K562 (cell line): ENCODE data around the gene KLHDC10. TPM values are rescaled to one million over a fixed set of nuclear protein-coding genes. Genes with fewer than 3 reads are reported as not detected.

Source experiments
- ARID1B ChIP-seq: fragments of 450-650 bp; IDR thresholded peaks from 2 replicates; pipeline ENCODE4 v1.6.1; 2016; ENCODE audit warnings: antibody characterized with exemption, mild to moderate bottlenecking, inconsistent platforms
- CREB1 ChIP-seq, 2 experiments: sonication (generic) in 1 of 2; formaldehyde crosslinking in 1 of 2; IDR thresholded peaks; 2 replicates each; pipeline versions ENCODE4 v1.6.1 to v1.8.0; 2012 to 2022; ENCODE audit warnings: inconsistent platforms in 1 of 2, mild to moderate bottlenecking in 1 of 2, missing genetic modification reagents in 1 of 2, moderate library complexity in 1 of 2
- ELF1 ChIP-seq: fragments of 200-800 bp; sonication (Bioruptor generic); IDR thresholded peaks from 2 replicates; pipeline ENCODE4 v1.6.1; 2016; ENCODE audit warnings: missing genetic modification characterization, missing compliant biosample characterization
- HSF4 ChIP-seq: fragments of 250-450 bp; sonication (Bioruptor Pico); IDR thresholded peaks from 2 replicates; pipeline ENCODE4 v2.1.2; 2022; ENCODE audit warnings: mild to moderate bottlenecking, moderate library complexity, borderline replicate concordance
- L3MBTL2 ChIP-seq: fragments of 450-650 bp; IDR thresholded peaks from 2 replicates; pipeline ENCODE4 v1.6.1; 2016; ENCODE audit warnings: mild to moderate bottlenecking, moderate library complexity
- LCOR ChIP-seq: sonication (generic); formaldehyde crosslinking; IDR thresholded peaks from 2 replicates; pipeline ENCODE4 v1.8.0; 2022; ENCODE audit warnings: mild to moderate bottlenecking, missing genetic modification reagents
- LEF1 ChIP-seq: fragments of 450-650 bp; IDR thresholded peaks from 2 replicates; pipeline ENCODE4 v1.6.1; 2016; ENCODE audit warnings: mild to moderate bottlenecking
- MAZ ChIP-seq, 2 experiments: fragments of 450-650 bp in 1 of 2; sonication (generic) in 1 of 2; formaldehyde crosslinking; IDR thresholded peaks in 1 of 2; conservative IDR thresholded peaks in 1 of 2; 2 replicates each; pipeline versions ENCODE4 v1.4.0 to v1.5.0; 2020; ENCODE audit warnings: mild to moderate bottlenecking in 1 of 2, missing genetic modification reagents in 1 of 2
- MYNN ChIP-seq, 2 experiments: sonication (generic); formaldehyde crosslinking in 1 of 2; IDR thresholded peaks; 2 replicates each; pipeline versions ENCODE4 v1.5.0 to v1.6.1; 2016 to 2020; ENCODE audit warnings: antibody characterized with exemption in 1 of 2, missing genetic modification reagents in 1 of 2
- NEUROD1 ChIP-seq: fragments of 150-350 bp; IDR thresholded peaks from 2 replicates; pipeline ENCODE4 v1.6.1; 2014; ENCODE audit warnings: borderline replicate concordance, low read length, low read depth; ENCODE audit not compliant: partially characterized antibody
- NFIC ChIP-seq: fragments of 450-650 bp; IDR thresholded peaks from 2 replicates; pipeline ENCODE4 v1.6.1; 2017; ENCODE audit warnings: mild to moderate bottlenecking, inconsistent platforms
- NONO ChIP-seq, 2 experiments: fragments of 200-400 bp in 1 of 2; fragments of 450-650 bp in 1 of 2; formaldehyde crosslinking in 1 of 2; IDR thresholded peaks; 2 replicates each; pipeline ENCODE4 v1.6.1; 2017; ENCODE audit warnings: low read depth in 2 of 2, mild to moderate bottlenecking in 2 of 2, moderate library complexity in 2 of 2, low read length in 1 of 2
- POLR2G ChIP-seq: fragments of 200-400 bp; formaldehyde crosslinking; IDR thresholded peaks from 2 replicates; pipeline ENCODE4 v1.6.1; 2017; ENCODE audit warnings: low read depth, mild to moderate bottlenecking, antibody characterized with exemption, low read length, moderate library complexity
- PTRF ChIP-seq: fragments of 450-650 bp; IDR thresholded peaks from 2 replicates; pipeline ENCODE4 v1.6.1; 2016; ENCODE audit warnings: mild to moderate bottlenecking, missing genetic modification characterization, missing compliant biosample characterization
- RFX1 ChIP-seq: fragments of 450-650 bp; IDR thresholded peaks from 2 replicates; pipeline ENCODE4 v1.6.1; 2016; ENCODE audit warnings: mild to moderate bottlenecking, moderate library complexity
- SMAD1 ChIP-seq: fragments of 150-350 bp; IDR thresholded peaks from 2 replicates; pipeline ENCODE4 v1.6.1; 2014; ENCODE audit warnings: low read length, low read depth; ENCODE audit not compliant: partially characterized antibody
- ZNF232 ChIP-seq: sonication (generic); formaldehyde crosslinking; IDR thresholded peaks from 2 replicates; pipeline ENCODE4 v1.8.0; 2022; ENCODE audit warnings: mild to moderate bottlenecking, missing genetic modification reagents
- ZNF3 ChIP-seq: fragments of 250-450 bp; sonication (Bioruptor Pico); IDR thresholded peaks from 2 replicates; pipeline ENCODE4 v1.5.0; 2021; ENCODE audit warnings: mild to moderate bottlenecking, moderate library complexity
- ZNF395 ChIP-seq: fragments of 200-800 bp; sonication (Bioruptor generic); IDR thresholded peaks from 2 replicates; pipeline ENCODE4 v1.6.1; 2017; ENCODE audit warnings: missing genetic modification characterization, missing compliant biosample characterization
- ZNF740 ChIP-seq, 3 experiments: fragments of 200-800 bp in 1 of 3; sonication (Bioruptor generic) in 1 of 3; sonication (generic) in 1 of 3; formaldehyde crosslinking in 1 of 3; IDR thresholded peaks; 2 replicates each; pipeline versions ENCODE4 v1.6.1 to v1.8.0; 2016 to 2022; ENCODE audit warnings: mild to moderate bottlenecking in 2 of 3, missing compliant biosample characterization in 2 of 3, missing genetic modification characterization in 2 of 3, missing genetic modification reagents in 1 of 3
- polyA plus RNA-seq, 8 experiments: library from polyadenylated mRNA; depleted of rRNA in 4 of 8; stranded (reverse) in 5 of 8; unstranded in 3 of 8; fragments of >200 nt; fragmentation: Nextera tagmentation in 2 of 8; fragmentation: Illumina TruSeq in 1 of 8; extraction: Ambion mirVana in 2 of 8; extraction: Trizol in 1 of 8; gene quantifications; 2 replicates each; pipeline versions ENCODE4 v1.2.1 to v1.2.3, GENCODE V29; 2011 to 2014; ENCODE audit warnings: inconsistent platforms in 1 of 8, missing spikeins in 1 of 8
- total RNA-seq, 7 experiments: library from RNA; depleted of rRNA in 6 of 7; stranded (reverse); fragments of >200 nt in 6 of 7; fragmentation: Illumina TruSeq in 2 of 7; extraction: Trizol in 2 of 7; gene quantifications; 2 replicates each; pipeline versions ENCODE4 v1.2.1 to v1.2.3, GENCODE V29; 2011 to 2021; ENCODE audit warnings: low replicate concordance in 1 of 7
- TF ChIP-seq, protein P1 (sequence below): IDR thresholded peaks from 3 replicates; pipeline ENCODE4 v1.6.1; 2011; ENCODE audit warnings: borderline replicate concordance, mild to moderate bottlenecking, moderate library complexity; ENCODE audit not compliant: insufficient read length; ENCODE audit errors: extremely low read depth

Gene KLHDC10
- total and polyA plus RNA-seq, 9 of the 15 experiments (the other 6 are each of a cell fraction or from before 2014, with no cell fraction given): 9.8 to 80.5 (median 31.4) TPM

- TF ChIP-seq, protein P1, sequence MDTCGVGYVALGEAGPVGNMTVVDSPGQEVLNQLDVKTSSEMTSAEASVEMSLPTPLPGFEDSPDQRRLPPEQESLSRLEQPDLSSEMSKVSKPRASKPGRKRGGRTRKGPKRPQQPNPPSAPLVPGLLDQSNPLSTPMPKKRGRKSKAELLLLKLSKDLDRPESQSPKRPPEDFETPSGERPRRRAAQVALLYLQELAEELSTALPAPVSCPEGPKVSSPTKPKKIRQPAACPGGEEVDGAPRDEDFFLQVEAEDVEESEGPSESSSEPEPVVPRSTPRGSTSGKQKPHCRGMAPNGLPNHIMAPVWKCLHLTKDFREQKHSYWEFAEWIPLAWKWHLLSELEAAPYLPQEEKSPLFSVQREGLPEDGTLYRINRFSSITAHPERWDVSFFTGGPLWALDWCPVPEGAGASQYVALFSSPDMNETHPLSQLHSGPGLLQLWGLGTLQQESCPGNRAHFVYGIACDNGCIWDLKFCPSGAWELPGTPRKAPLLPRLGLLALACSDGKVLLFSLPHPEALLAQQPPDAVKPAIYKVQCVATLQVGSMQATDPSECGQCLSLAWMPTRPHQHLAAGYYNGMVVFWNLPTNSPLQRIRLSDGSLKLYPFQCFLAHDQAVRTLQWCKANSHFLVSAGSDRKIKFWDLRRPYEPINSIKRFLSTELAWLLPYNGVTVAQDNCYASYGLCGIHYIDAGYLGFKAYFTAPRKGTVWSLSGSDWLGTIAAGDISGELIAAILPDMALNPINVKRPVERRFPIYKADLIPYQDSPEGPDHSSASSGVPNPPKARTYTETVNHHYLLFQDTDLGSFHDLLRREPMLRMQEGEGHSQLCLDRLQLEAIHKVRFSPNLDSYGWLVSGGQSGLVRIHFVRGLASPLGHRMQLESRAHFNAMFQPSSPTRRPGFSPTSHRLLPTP: no peak
- no peak for TF ChIP-seq MYNN (IDR thresholded peaks at IDR 0.05)
- no peak for TF ChIP-seq MYNN (CRISPR knock-in tag; IDR thresholded peaks at IDR 0.05)
- TF ChIP-seq LCOR (CRISPR knock-in tag): peak; percentile 55; the same call in 1 of the 2 replicates
- peak; percentile 93 for TF ChIP-seq ZNF740 (CRISPR knock-in tag; IDR thresholded peaks at IDR 0.05)
- no peak for TF ChIP-seq ZNF740 (tag; IDR thresholded peaks at IDR 0.05)
- TF ChIP-seq HSF4 (CRISPR knock-in tag): no peak
- no peak for TF ChIP-seq PTRF (tag)
- peak; percentile 25 for TF ChIP-seq L3MBTL2
- TF ChIP-seq ARID1B: no peak
- no peak for TF ChIP-seq ZNF232 (CRISPR knock-in tag)
- no peak for TF ChIP-seq ZNF3 (CRISPR knock-in tag)
- peak; percentile 98 for TF ChIP-seq RFX1
- TF ChIP-seq NFIC: peak; percentile 52
- no peak for TF ChIP-seq CREB1 (IDR thresholded peaks at IDR 0.05)
- TF ChIP-seq CREB1 (CRISPR knock-in tag; IDR thresholded peaks at IDR 0.05): peak; percentile 48; the same call in 1 of the 2 replicates
- peak; percentile 71 for TF ChIP-seq POLR2G
- no peak for TF ChIP-seq ELF1 (tag)
- TF ChIP-seq LEF1: peak; percentile 87
- TF ChIP-seq SMAD1: no peak
- TF ChIP-seq NEUROD1: peak; percentile 25
- TF ChIP-seq MAZ (CRISPR knock-in tag; conservative IDR thresholded peaks at IDR 0.05 in 1 of 2, IDR thresholded peaks at IDR 0.05 in 1 of 2): peak; percentile 65 to 78
- TF ChIP-seq NONO (IDR thresholded peaks at IDR 0.05; ENCODE audit: low read depth in 2 of 2, low read length in 1 of 2): 0 out of 4 replicates have a peak, but pooled peaks of 1 of the 2 experiments have one; percentile 23
- TF ChIP-seq ZNF395 (CRISPR knock-in tag): peak; percentile 70; the same call in 1 of the 2 replicates
These were observed 71.0 kb downstream of the KLHDC10 start (continued) for GRCh38 chr7:130141161-130141883.
